Neural progenitor cell (in vitro differentiated cells): ENCODE measurements around the gene RAB40AL. TPM values are rescaled to one million over a fixed set of nuclear protein-coding genes. Genes with fewer than 3 reads are reported as not detected.
A peak's percentile ranks its signal among the peaks of the same experiment; 100 is the strongest.

Source experiments
- DNase-seq: peaks from one replicate; pipeline ENCODE4 v3.0.0-alpha.2; 2016; ENCODE audit warnings: low spot score
- H2AFZ ChIP-seq: fragments of 200-600 bp; sonication (generic); replicated peaks from 2 replicates; pipeline ENCODE4 v1.6.1; 2016; ENCODE audit warnings: antibody characterized with exemption
- H3F3A ChIP-seq: fragments of 200-600 bp; sonication (generic); 2 replicates; pipeline ENCODE4 v1.6.1; 2016; ENCODE audit warnings: antibody characterized with exemption, low read depth
- H3K27ac ChIP-seq: fragments of 200-600 bp; sonication (generic); 2 replicates; pipeline ENCODE4 v1.5.1; 2016; ENCODE audit warnings: mild to moderate bottlenecking
- H3K27me3 ChIP-seq: fragments of 200-600 bp; sonication (generic); 2 replicates; pipeline ENCODE4 v1.6.1; 2016; ENCODE audit warnings: mild to moderate bottlenecking, moderate library complexity
- H3K36me3 ChIP-seq: fragments of 200-600 bp; sonication (generic); 2 replicates; pipeline ENCODE4 v1.5.1; 2016
- H3K4me1 ChIP-seq: fragments of 200-600 bp; sonication (generic); 2 replicates; pipeline ENCODE4 v1.6.1; 2016; ENCODE audit warnings: mixed run types
- H3K4me2 ChIP-seq: fragments of 200-600 bp; sonication (generic); 2 replicates; pipeline ENCODE4 v1.6.1; 2016
- H3K4me3 ChIP-seq: fragments of 200-600 bp; sonication (generic); 2 replicates; pipeline ENCODE4 v1.5.1; 2016
- H3K79me2 ChIP-seq: fragments of 200-600 bp; sonication (generic); 2 replicates; pipeline ENCODE4 v1.6.1; 2016; ENCODE audit warnings: low read depth
- H3K9ac ChIP-seq: fragments of 200-600 bp; sonication (generic); 2 replicates; pipeline ENCODE4 v1.6.1; 2016
- H3K9me3 ChIP-seq: fragments of 200-600 bp; sonication (generic); 2 replicates; pipeline ENCODE4 v1.5.1; 2016; ENCODE audit warnings: low read depth
- H4K20me1 ChIP-seq: fragments of 200-600 bp; sonication (generic); 2 replicates; pipeline ENCODE4 v1.6.1; 2016; ENCODE audit warnings: low read depth
- H3K27ac Mint-ChIP-seq: 3 replicates; pipeline ENCODE4 v1.8.0; 2021; ENCODE audit warnings: mixed read lengths
- H3K27me3 Mint-ChIP-seq: 2 replicates; pipeline ENCODE4 v1.8.0; 2022; ENCODE audit warnings: low read depth, mild to moderate bottlenecking, inconsistent platforms, moderate library complexity, mixed read lengths; ENCODE audit not compliant: insufficient read depth
- H3K36me3 Mint-ChIP-seq: 3 replicates; pipeline ENCODE4 v1.8.0; 2021; ENCODE audit warnings: mixed read lengths
- H3K4me1 Mint-ChIP-seq: 3 replicates; pipeline ENCODE4 v1.8.0; 2021; ENCODE audit warnings: mixed read lengths
- H3K4me3 Mint-ChIP-seq: 3 replicates; pipeline ENCODE4 v1.8.0; 2021; ENCODE audit warnings: mild to moderate bottlenecking, moderate library complexity, mixed read lengths
- H3K9me3 Mint-ChIP-seq: 3 replicates; pipeline ENCODE4 v1.8.0; 2020; ENCODE audit warnings: mixed read lengths
- CTCF ChIP-seq: fragments of 200-600 bp; sonication (generic); IDR thresholded peaks from 2 replicates; pipeline ENCODE4 v1.5.1; 2017; ENCODE audit warnings: antibody characterized with exemption, mild to moderate bottlenecking
- EZH2 ChIP-seq: fragments of 200-600 bp; sonication (generic); IDR thresholded peaks from 2 replicates; pipeline ENCODE4 v1.6.1; 2017; ENCODE audit warnings: antibody characterized with exemption, mild to moderate bottlenecking, moderate library complexity
- EZH2phosphoT487 ChIP-seq: fragments of 200-600 bp; sonication (generic); IDR thresholded peaks from 2 replicates; pipeline ENCODE4 v1.6.1; 2017; ENCODE audit warnings: antibody characterized with exemption
- total RNA-seq: library from RNA; depleted of rRNA; stranded (reverse); fragments of >200 nt; gene quantifications from 2 replicates; pipeline ENCODE4 v1.2.3, GENCODE V29; 2015; ENCODE audit warnings: low replicate concordance

Gene RAB40AL
- total RNA-seq, 1 donor from 2014 or later: not detected

DNA sequence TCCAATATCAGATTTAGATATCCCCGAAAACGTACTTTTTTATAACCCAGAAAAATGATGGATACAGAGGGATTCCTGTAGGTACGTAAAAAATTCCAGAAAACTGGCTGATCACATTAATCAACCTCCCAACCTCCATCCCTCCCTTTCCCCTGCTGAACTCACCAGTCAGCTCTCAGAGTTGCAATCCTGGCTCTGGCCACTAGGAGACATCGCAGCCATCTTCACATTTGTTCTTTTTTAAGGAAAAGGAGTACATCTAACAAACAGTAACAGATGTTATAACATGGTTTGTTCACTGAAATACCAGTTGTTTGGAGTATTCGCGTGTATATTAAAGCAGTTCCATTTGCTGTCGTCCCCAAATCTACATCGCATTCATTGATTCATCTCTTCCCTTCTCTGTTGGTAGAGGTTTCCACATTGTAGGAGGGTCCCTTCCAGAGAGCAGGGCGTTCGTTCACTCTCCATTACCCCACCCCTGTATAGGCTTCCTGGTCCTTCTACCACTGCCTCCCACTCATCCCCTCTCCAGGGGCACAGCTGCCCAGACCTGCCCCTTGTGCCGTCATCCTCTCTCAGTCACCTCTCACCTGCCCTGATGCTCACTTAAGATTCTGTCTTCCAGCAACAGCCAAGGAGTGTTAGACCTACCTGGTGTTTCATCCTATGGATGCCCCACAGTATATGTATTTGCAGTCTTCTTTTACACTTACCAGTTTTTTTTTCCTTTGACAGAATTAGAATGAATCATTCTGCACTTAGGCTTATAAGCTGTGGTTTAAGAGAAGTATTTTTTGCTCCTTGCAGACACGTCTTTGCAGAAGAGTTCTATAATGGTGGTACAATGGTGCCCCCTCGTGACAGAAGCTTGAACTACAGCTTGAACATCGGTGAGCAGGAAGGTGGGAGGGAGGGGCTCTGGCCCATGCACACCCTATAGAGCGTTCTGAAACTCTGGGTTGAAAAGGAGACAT lies 36.8 kb upstream of the RAB40AL start:
- no peak for TF ChIP-seq EZH2phosphoT487
- peak; percentile 74 for TF ChIP-seq CTCF
- DNase-seq: peak; percentile 60
- Mint-ChIP-seq H3K9me3 (no peaks in the 10 kb centered on the region), H3K4me1 (no peaks in the 10 kb centered on the region), H3K27me3 (no peaks in the 10 kb centered on the region), H3K36me3 (no peaks in the 10 kb centered on the region), H3K4me3 (no peak overlapping the region), H3K27ac (no peak overlapping the region)
- no peak overlapping the region for H3K27ac ChIP-seq
- H3K36me3 ChIP-seq: no peaks in the 10 kb centered on the region
- no peak overlapping the region for H2AFZ ChIP-seq
- H3K4me3 ChIP-seq: no peak overlapping the region
- H3K27me3 ChIP-seq: no peaks in the 10 kb centered on the region
- H4K20me1 ChIP-seq: no peaks in the 10 kb centered on the region
- H3K79me2 ChIP-seq: no peaks in the 10 kb centered on the region
- H3K4me1 ChIP-seq: no peaks in the 10 kb centered on the region
- H3K4me2 ChIP-seq: no peak overlapping the region
- H3K9ac ChIP-seq: no peak overlapping the region
- H3F3A ChIP-seq: no peaks in the 10 kb centered on the region
- no peaks in the 10 kb centered on the region for H3K9me3 ChIP-seq

- H3K9me3 ChIP-seq: peaks cover 3% of the 10 kb centered on the region
- no peaks in the 10 kb centered on the region for H3K4me1 ChIP-seq
- H3K4me3 ChIP-seq: no peak overlapping the region
- no peak overlapping the region for H3K9ac ChIP-seq
- H3K4me1 Mint-ChIP-seq: no peaks in the 10 kb centered on the region
- peaks cover 3% of the 10 kb centered on the region for H3K36me3 Mint-ChIP-seq
- no peaks in the 10 kb centered on the region for H3K27me3 Mint-ChIP-seq
- no peak overlapping the region for H3K4me2 ChIP-seq
- no peaks in the 10 kb centered on the region for H3K9me3 Mint-ChIP-seq
- DNase-seq: no peak
- no peaks in the 10 kb centered on the region for H4K20me1 ChIP-seq
- no peaks in the 10 kb centered on the region for H3K79me2 ChIP-seq
- H3K27ac ChIP-seq: no peak overlapping the region
- no peaks in the 10 kb centered on the region for H3K36me3 ChIP-seq
- no peaks in the 10 kb centered on the region for H3K27me3 ChIP-seq
- TF ChIP-seq CTCF: no peak
- no peak for TF ChIP-seq EZH2
- no peak for TF ChIP-seq EZH2phosphoT487
- no peaks in the 10 kb centered on the region for H3F3A ChIP-seq
- H3K4me3 Mint-ChIP-seq: no peak overlapping the region
- H3K27ac Mint-ChIP-seq: no peak overlapping the region
- H2AFZ ChIP-seq: no peak overlapping the region
Observed at GRCh38 chrX:102902355-102902754, 34.7 kb upstream of the RAB40AL start.

- no peaks in the 10 kb centered on the region for H3K4me1 ChIP-seq
- H2AFZ ChIP-seq: no peak overlapping the region
- H3K9ac ChIP-seq: no peak overlapping the region
- no peaks in the 10 kb centered on the region for H3K36me3 ChIP-seq
- no peaks in the 10 kb centered on the region for H3K36me3 Mint-ChIP-seq
- DNase-seq: no peak
- no peaks in the 10 kb centered on the region for H3K9me3 Mint-ChIP-seq
- H3K27ac Mint-ChIP-seq: no peak overlapping the region
- no peaks in the 10 kb centered on the region for H3K9me3 ChIP-seq
- no peaks in the 10 kb centered on the region for H3K27me3 ChIP-seq
- no peak overlapping the region for H3K4me3 Mint-ChIP-seq
- no peaks in the 10 kb centered on the region for H3K4me1 Mint-ChIP-seq
- H3F3A ChIP-seq: no peaks in the 10 kb centered on the region
- no peak overlapping the region for H3K27ac ChIP-seq
- H3K27me3 Mint-ChIP-seq: no peaks in the 10 kb centered on the region
- no peaks in the 10 kb centered on the region for H3K79me2 ChIP-seq
- TF ChIP-seq EZH2: no peak
- TF ChIP-seq EZH2phosphoT487: no peak
- TF ChIP-seq CTCF: no peak
- H3K4me2 ChIP-seq: no peak overlapping the region
- no peaks in the 10 kb centered on the region for H4K20me1 ChIP-seq
- no peak overlapping the region for H3K4me3 ChIP-seq
Observed at GRCh38 chrX:102930990-102931756, 5.9 kb upstream of the RAB40AL start.
